ENCODE measurements around the gene SMIM43. TPM values are rescaled to one million over a fixed set of nuclear protein-coding genes. Genes with fewer than 3 reads are reported as not detected.

Gene SMIM43
- total and polyA plus RNA-seq, 2 of the 8 experiments (the other 6 are each of a cell fraction or from before 2014, with no cell fraction given) = 0.50 to 0.94 TPM

GRCh38 chr4:121783210-121783609 is 18.2 kb upstream of the SMIM43 start (continued):
- TF ChIP-seq SUZ12 (IDR thresholded peaks at IDR 0.05; ENCODE audit: low read length) (no peak), RFX5 (IDR thresholded peaks at IDR 0.05; ENCODE audit: borderline replicate concordance, low read depth, low read length) (no peak), BCL11A (IDR thresholded peaks at IDR 0.05; ENCODE audit: low read depth in 2 of 2, low read length in 2 of 2) (no peak), ATF3 (IDR thresholded peaks at IDR 0.05; ENCODE audit: insufficient read depth, low read depth, low read length) (no peak)

All from H1 (cell line).